Body of pancreas (tissue), 4 donors: Measurements from ENCODE around the gene ICE1. TPM values are rescaled to one million over a fixed set of nuclear protein-coding genes. Genes with fewer than 3 reads are reported as not detected.

Experiments
- ATAC-seq: fragments of 150-250 bp; one replicate; pipeline ENCODE4 v1.9.1; 2016
- DNase-seq, 4 donors: peaks; one replicate each; pipeline ENCODE4 v3.0.0-alpha.2; 2019
- H3K27ac ChIP-seq, 4 donors: fragments of 200-600 bp; sonication (generic); 1 replicate in 3 of 4; 2 replicates in 1 of 4; pipeline versions ENCODE4 v1.5.1 to v1.6.1; 2016 to 2019; ENCODE audit warnings: mild to moderate bottlenecking in 1 of 4, mixed read lengths in 1 of 4, moderate library complexity in 1 of 4
- H3K27me3 ChIP-seq, 2 donors: fragments of 200-600 bp; sonication (generic); one replicate each; pipeline ENCODE4 v1.6.0; 2016; ENCODE audit warnings: mild to moderate bottlenecking in 1 of 2
- H3K36me3 ChIP-seq, 2 donors: fragments of 200-600 bp; sonication (generic); replicated peaks in 1 of 2; 2 replicates each; pipeline ENCODE4 v1.5.1; 2016; ENCODE audit warnings: low read depth in 2 of 2; ENCODE audit not compliant: insufficient read depth in 1 of 2
- H3K4me1 ChIP-seq: fragments of 200-600 bp; sonication (generic); one replicate; pipeline ENCODE4 v1.6.0; 2016
- H3K4me3 ChIP-seq, 2 donors: fragments of 200-600 bp; sonication (generic); 1 replicate in 1 of 2; 2 replicates in 1 of 2; pipeline ENCODE4 v1.5.1; 2016 to 2019
- H3K9me3 ChIP-seq, 3 donors: fragments of 200-600 bp; sonication (generic); 1 replicate in 2 of 3; 2 replicates in 1 of 3; pipeline ENCODE4 v1.5.1; 2016
- POLR2A ChIP-seq, 3 donors: fragments of 450-650 bp; IDR thresholded peaks; one replicate each; pipeline ENCODE4 v1.6.1; 2016; ENCODE audit warnings: antibody characterized with exemption in 3 of 3, mild to moderate bottlenecking in 2 of 3
- WGBS, 2 donors: methylation state at CpG; one replicate each; pipeline ENCODE4 v1.1.5; 2017; 5-methylcytosine and 5-hydroxymethylcytosine counted together
- intact Hi-C: fragments of 100-400 bp; cut with DNase I; formaldehyde crosslinking; loops from one replicate; pipeline ENCODE4 v1.15.1; 2023
- total RNA-seq, 2 donors: library from RNA; depleted of rRNA; stranded (reverse); fragments of >200 nt; gene quantifications; one replicate each; pipeline ENCODE4 v1.1.0, GENCODE V29; 2016
- TF ChIP-seq, protein P1 (sequence below), 7 experiments: fragments of 450-650 bp in 4 of 7; fragments of 200-600 bp in 3 of 7; sonication (generic) in 3 of 7; IDR thresholded peaks; one replicate each; pipeline ENCODE4 v1.5.1; 2016 to 2019; ENCODE audit warnings: antibody characterized with exemption in 7 of 7

The ICE1 gene
- total RNA-seq, 2 donors from 2014 or later, result 13.5 to 15.6 TPM

DNA sequence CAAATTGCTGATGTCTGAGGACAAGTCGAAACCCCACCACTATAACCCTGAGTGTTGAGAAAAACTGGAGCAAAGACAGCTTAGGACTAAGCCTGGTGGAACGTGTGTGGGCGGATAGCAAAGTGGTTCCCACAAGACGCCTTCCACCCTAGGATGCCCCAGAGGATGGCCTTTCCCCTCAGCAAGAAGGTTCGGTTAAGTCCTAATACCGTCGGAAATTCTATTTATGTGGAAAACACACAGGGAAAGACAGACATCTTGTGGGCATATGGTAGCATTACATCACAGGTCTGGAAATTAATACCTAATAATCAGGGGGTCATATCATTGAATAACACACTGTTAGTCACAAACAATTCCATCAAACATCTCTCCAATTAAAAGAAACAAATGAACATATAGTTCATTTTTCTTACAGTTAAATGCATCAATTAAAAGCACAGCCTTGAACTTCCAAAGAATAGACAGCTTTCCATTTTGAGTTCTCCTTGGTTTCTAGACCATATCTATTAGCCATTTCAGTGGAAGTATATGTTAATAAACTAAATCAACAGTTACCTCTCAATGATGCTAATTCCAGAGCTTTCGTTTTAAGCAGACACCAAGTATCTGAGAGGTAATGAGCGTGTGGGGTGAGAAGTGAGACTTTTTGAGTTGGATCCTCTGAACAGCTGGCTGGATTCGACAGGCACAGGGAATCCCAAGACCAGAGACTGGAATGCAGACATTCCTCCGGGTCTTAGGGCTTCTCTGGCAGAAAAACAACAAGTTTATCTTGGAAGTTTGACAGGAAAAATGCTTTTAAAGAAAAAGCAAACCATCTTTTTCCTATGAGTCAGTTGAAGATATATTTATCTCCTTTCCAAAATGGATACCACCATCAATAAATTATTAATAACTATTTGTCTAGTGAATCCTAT, 2.9 kb upstream of the ICE1 start:
- TF ChIP-seq, protein P1, sequence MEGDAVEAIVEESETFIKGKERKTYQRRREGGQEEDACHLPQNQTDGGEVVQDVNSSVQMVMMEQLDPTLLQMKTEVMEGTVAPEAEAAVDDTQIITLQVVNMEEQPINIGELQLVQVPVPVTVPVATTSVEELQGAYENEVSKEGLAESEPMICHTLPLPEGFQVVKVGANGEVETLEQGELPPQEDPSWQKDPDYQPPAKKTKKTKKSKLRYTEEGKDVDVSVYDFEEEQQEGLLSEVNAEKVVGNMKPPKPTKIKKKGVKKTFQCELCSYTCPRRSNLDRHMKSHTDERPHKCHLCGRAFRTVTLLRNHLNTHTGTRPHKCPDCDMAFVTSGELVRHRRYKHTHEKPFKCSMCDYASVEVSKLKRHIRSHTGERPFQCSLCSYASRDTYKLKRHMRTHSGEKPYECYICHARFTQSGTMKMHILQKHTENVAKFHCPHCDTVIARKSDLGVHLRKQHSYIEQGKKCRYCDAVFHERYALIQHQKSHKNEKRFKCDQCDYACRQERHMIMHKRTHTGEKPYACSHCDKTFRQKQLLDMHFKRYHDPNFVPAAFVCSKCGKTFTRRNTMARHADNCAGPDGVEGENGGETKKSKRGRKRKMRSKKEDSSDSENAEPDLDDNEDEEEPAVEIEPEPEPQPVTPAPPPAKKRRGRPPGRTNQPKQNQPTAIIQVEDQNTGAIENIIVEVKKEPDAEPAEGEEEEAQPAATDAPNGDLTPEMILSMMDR (IDR thresholded peaks at IDR 0.05), result peak; percentile 18 to 89 (median 71)
- no peak for TF ChIP-seq POLR2A (IDR thresholded peaks at IDR 0.05)
- ATAC-seq, result no peak
- H3K27ac ChIP-seq, result no peak overlapping the region
- peaks cover 32% of the 10 kb centered on the region for H3K4me1 ChIP-seq
- no peaks in the 10 kb centered on the region for H3K36me3 ChIP-seq
- H3K9me3 ChIP-seq, result no peaks in the 10 kb centered on the region
- DNase-seq, result peak in 1 of 4 donors; percentile 39
- intact Hi-C loops, result loop anchor here (5.0 to 10.0 kb wide), 2 partner anchors 277 to 545 kb away; partner anchors contain the start of gene ADAMTS16
- WGBS, 2 donors, result 23 to 24% methylated on average over 11 of the region's 11 CpGs
- H3K4me3 ChIP-seq, result no peak overlapping the region
- no peaks in the 10 kb centered on the region for H3K27me3 ChIP-seq

- DNase-seq (no peak), ATAC-seq (no peak)
- Histone ChIP-seq H3K4me3 (no peak overlapping the region), H3K9me3 (no peaks in the 10 kb centered on the region), H3K36me3 (no peaks in the 10 kb centered on the region), H3K27me3 (no peaks in the 10 kb centered on the region), H3K4me1 (peaks cover 39% of the 10 kb centered on the region), H3K27ac (no peak overlapping the region)
- intact Hi-C loops, result no loop called here
- WGBS, 2 donors, result 71 to 80% methylated on average over 3 of the region's 3 CpGs
- TF ChIP-seq POLR2A (IDR thresholded peaks at IDR 0.05), result no peak
- TF ChIP-seq, protein P1 (IDR thresholded peaks at IDR 0.05), result no peak
These were observed 2.2 kb upstream of the ICE1 start for GRCh38 chr5:5420251-5420650.

DNA sequence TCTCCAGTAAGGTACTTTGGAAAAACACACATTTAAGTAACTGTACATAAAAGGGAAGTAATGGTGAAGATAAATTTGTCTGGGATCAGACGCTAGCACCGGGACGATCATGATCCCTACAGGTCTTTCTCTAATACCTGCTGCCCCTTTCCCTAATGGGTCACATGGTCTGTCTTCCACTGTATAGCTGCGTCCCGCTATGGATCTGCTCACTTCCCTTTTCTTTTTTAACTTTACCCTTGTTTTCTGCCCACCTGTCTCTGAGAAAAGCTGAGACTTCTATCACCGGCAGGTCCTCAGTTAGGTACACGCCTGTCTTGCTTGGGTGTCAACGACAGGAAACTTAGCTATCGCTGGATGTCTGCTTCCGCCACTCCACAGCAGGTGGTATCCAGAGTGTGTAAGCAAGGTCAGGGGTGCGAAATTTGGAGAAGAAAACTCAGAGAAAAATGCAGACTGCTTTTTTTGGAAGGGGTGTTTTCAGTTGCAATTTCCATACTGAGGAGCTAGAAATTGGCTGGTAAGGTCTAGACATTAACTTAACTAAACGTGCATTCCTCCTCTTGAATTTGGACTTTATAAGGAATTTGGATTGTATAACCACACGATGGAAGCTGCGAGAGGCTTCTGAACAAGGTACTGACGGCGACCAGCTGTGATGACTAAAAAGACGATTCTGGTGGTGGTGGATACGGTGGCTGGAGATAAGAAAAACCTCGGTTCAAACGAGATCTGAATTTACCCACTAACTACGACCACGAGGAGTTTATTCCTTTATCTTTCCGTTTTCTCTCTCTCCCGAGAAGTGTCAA, 1.1 kb upstream of the ICE1 start:
- intact Hi-C loops, result no loop called here
- Histone ChIP-seq H3K4me3 (peak overlapping the region; percentile 15 to 85), H3K27ac (peak overlapping the region; percentile 97 to 99 (median 98)), H3K27me3 (no peaks in the 10 kb centered on the region), H3K36me3 (no peaks in the 10 kb centered on the region), H3K4me1 (peaks cover 46% of the 10 kb centered on the region), H3K9me3 (no peaks in the 10 kb centered on the region)
- DNase-seq (peak in 1 of 4 donors; percentile 14), ATAC-seq (no peak)
- 4 to 5% methylated on average over 24 of the region's 24 CpGs for WGBS, 2 donors
- TF ChIP-seq, protein P1 (IDR thresholded peaks at IDR 0.05), result no peak
- no peak for TF ChIP-seq POLR2A (IDR thresholded peaks at IDR 0.05)

GRCh38 chr5:5422819-5423515, 490 bp downstream of the ICE1 start:
- Histone ChIP-seq H3K4me3 (peak overlapping the region; percentile 69 to 98), H3K27ac (peak overlapping the region; percentile 97 to 99 (median 98)), H3K4me1 (peaks cover 46% of the 10 kb centered on the region), H3K9me3 (no peaks in the 10 kb centered on the region), H3K36me3 (no peaks in the 10 kb centered on the region), H3K27me3 (no peaks in the 10 kb centered on the region)
- WGBS, 2 donors, result 0% methylated on average over 22 to 52 of the region's 58 CpGs
- no peak for TF ChIP-seq POLR2A (IDR thresholded peaks at IDR 0.05)
- TF ChIP-seq, protein P1 (IDR thresholded peaks at IDR 0.05), result no peak
- intact Hi-C loops, result no loop called here
- DNase-seq (peak in 1 of 4 donors; percentile 8), ATAC-seq (no peak)
